Loucy (cell line): ENCODE measurements around the gene USP15.

ENCODE experiments used
- H2AFZ ChIP-seq: fragments of 200-600 bp; sonication (generic); 2 replicates; pipeline ENCODE4 v1.6.0; 2016; ENCODE audit warnings: antibody characterized with exemption, mild to moderate bottlenecking, low read length, moderate library complexity
- H3F3A ChIP-seq: fragments of 200-600 bp; 2 replicates; pipeline ENCODE4 v1.6.0; 2016; ENCODE audit warnings: antibody characterized with exemption, low read depth, mild to moderate bottlenecking
- H3K27me3 ChIP-seq: fragments of 200-600 bp; sonication (generic); 2 replicates; pipeline ENCODE4 v1.6.1; 2014; ENCODE audit warnings: low read length, mild to moderate bottlenecking; ENCODE audit not compliant: insufficient read depth, poor library complexity, severe bottlenecking
- H3K36me3 ChIP-seq: fragments of 200-600 bp; sonication (generic); 2 replicates; pipeline ENCODE4 v1.6.1; 2016; ENCODE audit warnings: low read length; ENCODE audit not compliant: insufficient read depth
- H3K4me1 ChIP-seq: fragments of 200-600 bp; sonication (generic); 2 replicates; pipeline ENCODE4 v1.5.1; 2014; ENCODE audit warnings: low read length, mild to moderate bottlenecking; ENCODE audit not compliant: insufficient read depth, poor library complexity, severe bottlenecking
- H3K4me2 ChIP-seq: fragments of 200-600 bp; sonication (generic); 2 replicates; pipeline ENCODE4 v1.6.0; 2014; ENCODE audit warnings: antibody characterized with exemption, low read length, low read depth, mild to moderate bottlenecking; ENCODE audit not compliant: poor library complexity, severe bottlenecking
- H3K4me3 ChIP-seq: fragments of 200-600 bp; sonication (generic); 2 replicates; pipeline ENCODE4 v1.5.1; 2014; ENCODE audit warnings: low read length, mild to moderate bottlenecking, mixed read lengths; ENCODE audit not compliant: poor library complexity, severe bottlenecking
- H3K79me2 ChIP-seq: fragments of 200-600 bp; sonication (generic); 2 replicates; pipeline ENCODE4 v1.6.1; 2014; ENCODE audit warnings: low read length; ENCODE audit not compliant: insufficient read depth
- H3K9ac ChIP-seq: fragments of 200-600 bp; sonication (generic); 2 replicates; pipeline ENCODE4 v1.6.0; 2014; ENCODE audit warnings: mild to moderate bottlenecking, low read depth, low read length, moderate library complexity; ENCODE audit not compliant: poor library complexity, severe bottlenecking
- H3K9me2 ChIP-seq: fragments of 200-600 bp; sonication (generic); replicated peaks from 2 replicates; pipeline ENCODE4 v1.6.1; 2016; ENCODE audit warnings: low read depth, low read length, mixed read lengths
- H3K9me3 ChIP-seq: fragments of 200-600 bp; sonication (generic); 2 replicates; pipeline ENCODE4 v1.6.1; 2014; ENCODE audit warnings: mild to moderate bottlenecking, antibody characterized with exemption, low read length, low read depth; ENCODE audit not compliant: insufficient read depth
- H4K20me1 ChIP-seq: fragments of 200-600 bp; sonication (generic); 2 replicates; pipeline ENCODE4 v1.6.0; 2014; ENCODE audit warnings: antibody characterized with exemption, low read length, mild to moderate bottlenecking; ENCODE audit not compliant: insufficient read depth, poor library complexity, severe bottlenecking
- EZH2phosphoT487 ChIP-seq: fragments of 200-600 bp; IDR thresholded peaks from 2 replicates; pipeline ENCODE4 v1.6.1; 2018; ENCODE audit warnings: antibody characterized with exemption, mild to moderate bottlenecking, moderate library complexity, borderline replicate concordance
- TF ChIP-seq, protein P1 (sequence below): fragments of 200-600 bp; sonication (generic); conservative IDR thresholded peaks from 2 replicates; pipeline ENCODE4 v1.5.1; 2014; ENCODE audit warnings: mild to moderate bottlenecking, antibody characterized with exemption, low read length

The USP15 gene

DNA sequence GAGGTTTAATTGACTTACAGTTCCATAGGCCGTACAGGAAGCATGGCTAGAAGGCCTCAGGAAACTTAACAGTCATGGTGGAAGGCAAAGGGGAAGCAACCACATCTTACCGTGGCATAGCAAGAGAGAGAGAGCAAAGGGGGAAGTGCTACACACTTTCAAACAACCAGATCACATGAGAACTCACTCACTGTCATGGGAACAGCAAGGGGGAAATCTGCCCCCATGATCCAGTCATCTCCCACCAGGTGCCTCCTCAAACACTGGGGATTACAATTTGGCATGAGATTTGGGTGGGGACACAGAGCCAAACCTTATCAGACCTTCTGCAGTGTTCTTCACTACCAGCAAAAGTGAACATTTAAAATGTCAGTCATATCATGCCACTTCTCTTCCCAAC, 58.9 kb downstream of the USP15 start:
- peaks cover 21% of the 10 kb centered on the region; the same call in 1 of the 2 replicates for H3K79me2 ChIP-seq
- H3K4me2 ChIP-seq = no peak overlapping the region
- no peak overlapping the region for H3K4me3 ChIP-seq
- no peaks in the 10 kb centered on the region for H3K9me2 ChIP-seq
- H3K4me1 ChIP-seq = peaks cover 7% of the 10 kb centered on the region
- no peaks in the 10 kb centered on the region for H3K27me3 ChIP-seq
- H3F3A ChIP-seq = no peaks in the 10 kb centered on the region
- H4K20me1 ChIP-seq = peaks cover 4% of the 10 kb centered on the region
- TF ChIP-seq EZH2phosphoT487 = no peak
- TF ChIP-seq, protein P1, sequence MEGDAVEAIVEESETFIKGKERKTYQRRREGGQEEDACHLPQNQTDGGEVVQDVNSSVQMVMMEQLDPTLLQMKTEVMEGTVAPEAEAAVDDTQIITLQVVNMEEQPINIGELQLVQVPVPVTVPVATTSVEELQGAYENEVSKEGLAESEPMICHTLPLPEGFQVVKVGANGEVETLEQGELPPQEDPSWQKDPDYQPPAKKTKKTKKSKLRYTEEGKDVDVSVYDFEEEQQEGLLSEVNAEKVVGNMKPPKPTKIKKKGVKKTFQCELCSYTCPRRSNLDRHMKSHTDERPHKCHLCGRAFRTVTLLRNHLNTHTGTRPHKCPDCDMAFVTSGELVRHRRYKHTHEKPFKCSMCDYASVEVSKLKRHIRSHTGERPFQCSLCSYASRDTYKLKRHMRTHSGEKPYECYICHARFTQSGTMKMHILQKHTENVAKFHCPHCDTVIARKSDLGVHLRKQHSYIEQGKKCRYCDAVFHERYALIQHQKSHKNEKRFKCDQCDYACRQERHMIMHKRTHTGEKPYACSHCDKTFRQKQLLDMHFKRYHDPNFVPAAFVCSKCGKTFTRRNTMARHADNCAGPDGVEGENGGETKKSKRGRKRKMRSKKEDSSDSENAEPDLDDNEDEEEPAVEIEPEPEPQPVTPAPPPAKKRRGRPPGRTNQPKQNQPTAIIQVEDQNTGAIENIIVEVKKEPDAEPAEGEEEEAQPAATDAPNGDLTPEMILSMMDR = no peak
- H3K36me3 ChIP-seq = peaks cover 70% of the 10 kb centered on the region
- no peak overlapping the region for H3K9ac ChIP-seq
- H2AFZ ChIP-seq = no peak overlapping the region
- H3K9me3 ChIP-seq = no peaks in the 10 kb centered on the region

DNA sequence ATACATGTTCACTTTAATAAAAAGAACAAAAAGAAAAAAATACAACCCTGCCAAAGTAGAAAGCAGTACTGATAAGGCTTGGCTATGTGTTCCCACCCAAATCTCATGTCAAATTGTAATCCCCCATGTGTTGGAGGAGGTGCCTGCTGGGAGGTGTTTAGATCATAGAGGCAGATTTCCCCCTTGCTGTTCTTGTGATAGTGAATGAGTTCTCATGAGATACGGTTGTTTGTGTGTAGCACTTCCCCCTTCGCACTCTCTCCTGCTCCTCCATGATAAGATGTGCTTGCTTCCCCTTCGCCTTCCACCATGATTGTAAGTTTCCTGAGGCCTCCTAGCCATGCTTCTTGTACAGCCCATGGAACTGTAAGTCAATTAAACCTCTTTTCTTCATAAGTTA, 59.9 kb downstream of the USP15 start:
- Histone ChIP-seq H3K9me3 (no peaks in the 10 kb centered on the region), H3F3A (no peaks in the 10 kb centered on the region), H2AFZ (no peak overlapping the region), H3K4me3 (no peak overlapping the region), H3K79me2 (peaks cover 12% of the 10 kb centered on the region; the same call in 1 of the 2 replicates), H3K9ac (no peak overlapping the region), H3K27me3 (no peaks in the 10 kb centered on the region), H3K4me2 (no peak overlapping the region), H3K4me1 (peaks cover 7% of the 10 kb centered on the region), H3K9me2 (no peaks in the 10 kb centered on the region), H3K36me3 (peaks cover 72% of the 10 kb centered on the region), H4K20me1 (peaks cover 3% of the 10 kb centered on the region)
- no peak for TF ChIP-seq EZH2phosphoT487
- TF ChIP-seq, protein P1 = no peak

DNA sequence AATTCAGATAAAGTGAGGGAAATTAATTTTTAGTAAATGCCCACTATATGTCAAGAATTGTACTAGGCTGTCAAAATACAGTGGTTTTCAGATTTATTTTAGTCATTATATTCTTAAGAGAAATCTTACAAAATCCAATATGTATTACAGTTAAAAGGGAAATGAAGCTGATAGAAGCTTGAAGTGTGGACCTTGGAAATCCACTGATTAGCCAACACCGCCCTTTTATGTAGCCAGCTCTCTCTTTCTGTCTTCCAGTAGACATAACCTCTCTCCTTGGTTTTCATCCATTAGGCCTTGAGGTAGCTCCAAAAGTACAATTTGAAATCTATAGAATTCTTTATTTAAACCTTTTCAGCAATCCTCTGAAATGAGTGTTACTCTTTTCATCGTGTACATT, 63.2 kb downstream of the USP15 start:
- H3K4me3 ChIP-seq = no peak overlapping the region
- H2AFZ ChIP-seq = no peak overlapping the region
- H4K20me1 ChIP-seq = no peaks in the 10 kb centered on the region
- no peak overlapping the region for H3K9ac ChIP-seq
- H3F3A ChIP-seq = no peaks in the 10 kb centered on the region
- TF ChIP-seq, protein P1 = no peak
- TF ChIP-seq EZH2phosphoT487 = no peak
- H3K27me3 ChIP-seq = no peaks in the 10 kb centered on the region
- peaks cover 4% of the 10 kb centered on the region; the same call in 1 of the 2 replicates for H3K79me2 ChIP-seq
- no peak overlapping the region for H3K4me2 ChIP-seq
- H3K4me1 ChIP-seq = no peaks in the 10 kb centered on the region
- no peaks in the 10 kb centered on the region for H3K9me2 ChIP-seq
- no peaks in the 10 kb centered on the region for H3K9me3 ChIP-seq
- H3K36me3 ChIP-seq = peaks cover 74% of the 10 kb centered on the region
